Endothelial cell of umbilical vein (primary cell): ENCODE data around the gene TRPM3.

Experiments
- CTCF ChIP-seq, 2 donors: IDR thresholded peaks; 1 replicate in 1 of 2; 2 replicates in 1 of 2; pipeline ENCODE4 v1.5.1; 2011; ENCODE audit warnings: low read length in 2 of 2, mild to moderate bottlenecking in 2 of 2, moderate library complexity in 2 of 2, control low read depth in 1 of 2, inconsistent platforms in 1 of 2, low read depth in 1 of 2; ENCODE audit not compliant: insufficient read depth in 1 of 2; ENCODE audit errors: extremely low read depth in 1 of 2
- POLR2A ChIP-seq: IDR thresholded peaks from 2 replicates; pipeline ENCODE4 v1.6.1; 2012; ENCODE audit warnings: low read depth, mild to moderate bottlenecking, control low read depth, low read length

GRCh38 chr9:70491426-70492318 lies 629.7 kb downstream of the TRPM3 start:
- no peak for TF ChIP-seq POLR2A
- no peak for TF ChIP-seq CTCF (IDR thresholded peaks at IDR 0.05; ENCODE audit: extremely low read depth in 1 of 2, insufficient read depth in 1 of 2, low read depth in 1 of 2, low read length in 2 of 2)
